ENCODE measurements around the gene ERG28.

ERG28 gene

GRCh38 chr14:75657331-75657730 is 3.3 kb downstream of the ERG28 start:
- DNase-seq: no peak

- no peak for DNase-seq
These were observed 5.4 kb downstream of the ERG28 start for GRCh38 chr14:75655235-75655634.

GRCh38 chr14:75654127-75654732 is 6.4 kb downstream of the ERG28 start:
- DNase-seq: peak; percentile 67

- DNase-seq: no peak
These were observed 7.1 kb downstream of the ERG28 start for GRCh38 chr14:75653563-75653962.

- DNase-seq: no peak
These were observed 10.2 kb downstream of the ERG28 start for GRCh38 chr14:75650253-75651058.

GRCh38 chr14:75649773-75650172 is 10.9 kb downstream of the ERG28 start:
- no peak for DNase-seq

GRCh38 chr14:75649337-75649736 is 11.3 kb downstream of the ERG28 start:
- no peak for DNase-seq

- DNase-seq: no peak
These were observed 12.4 kb downstream of the ERG28 start for GRCh38 chr14:75648066-75648838.

- DNase-seq: no peak
These were observed 13.0 kb downstream of the ERG28 start for GRCh38 chr14:75647640-75648039.

GRCh38 chr14:75646762-75647161 is 13.9 kb downstream of the ERG28 start:
- DNase-seq: no peak

GRCh38 chr14:75645056-75645455 is 15.6 kb downstream of the ERG28 start:
- no peak for DNase-seq

GRCh38 chr14:75643985-75644384 is 16.7 kb downstream of the ERG28 start:
- no peak for DNase-seq

GRCh38 chr14:75640876-75641275 is 19.8 kb downstream of the ERG28 start:
- no peak for DNase-seq

- DNase-seq: no peak
These were observed 24.5 kb downstream of the ERG28 start for GRCh38 chr14:75636100-75636692.

GRCh38 chr14:75634848-75635247 is 25.8 kb downstream of the ERG28 start:
- DNase-seq: no peak

GRCh38 chr14:75631453-75631831 is 29.2 kb downstream of the ERG28 start:
- no peak for DNase-seq

- DNase-seq: no peak
These were observed 29.8 kb downstream of the ERG28 start for GRCh38 chr14:75630695-75631452.

- no peak for DNase-seq
These were observed 31.9 kb downstream of the ERG28 start for GRCh38 chr14:75628816-75629215.

GRCh38 chr14:75627406-75627805 is 33.3 kb downstream of the ERG28 start:
- DNase-seq: no peak

GRCh38 chr14:75626863-75627262 is 33.8 kb downstream of the ERG28 start:
- no peak for DNase-seq

- no peak for DNase-seq
These were observed 34.3 kb downstream of the ERG28 start for GRCh38 chr14:75626396-75626795.

- DNase-seq: no peak
These were observed 35.6 kb downstream of the ERG28 start for GRCh38 chr14:75625034-75625433.

- no peak for DNase-seq
These were observed 41.1 kb downstream of the ERG28 start for GRCh38 chr14:75619548-75619947.

All from central memory CD4-positive, alpha-beta T cell (primary cell).